ENCODE results near the gene RPL5. TPM values are rescaled to one million over a fixed set of nuclear protein-coding genes. Genes with fewer than 3 reads are reported as not detected.
A peak's percentile ranks its signal among the peaks of the same experiment; 100 is the strongest.

Gene RPL5
- total and polyA plus RNA-seq, 9 of the 15 experiments (the other 6 are each of a cell fraction or from before 2014, with no cell fraction given): 1,467 to 4,252 (median 2,454) TPM

GRCh38 chr1:92858564-92859399 lies 26.9 kb downstream of the RPL5 start (continued):
- TF ChIP-seq RBM17 (IDR thresholded peaks at IDR 0.05; ENCODE audit: borderline replicate concordance, low read depth, low read length) (no peak), HMGXB4 (CRISPR knock-in tag; IDR thresholded peaks at IDR 0.05) (no peak), PBX2 (CRISPR knock-in tag; IDR thresholded peaks at IDR 0.05; ENCODE audit: low read depth) (no peak), PBX2 (tag; conservative IDR thresholded peaks at IDR 0.05; ENCODE audit: low read depth) (0 out of 2 replicates have a peak, but pooled peaks have one; percentile 16), NFATC3 (IDR thresholded peaks at IDR 0.05) (peak; percentile 62; the same call in 1 of the 2 replicates), ZNF316 (IDR thresholded peaks at IDR 0.05) (peak; percentile 80), TAF9B (IDR thresholded peaks at IDR 0.05; ENCODE audit: partially characterized antibody) (no peak), DPF2 (IDR thresholded peaks at IDR 0.05) (no peak), ZBTB40 (IDR thresholded peaks at IDR 0.05) (no peak; the same call in 1 of the 2 replicates), ZBTB40 (CRISPR knock-in tag; IDR thresholded peaks at IDR 0.05) (no peak), NBN (IDR thresholded peaks at IDR 0.05; ENCODE audit: low read depth) (0 out of 2 replicates have a peak, but pooled peaks have one; percentile 72)

Data from K562 (cell line).